GM19467 (cell line): ENCODE data around the gene ABCB10.
"Not testable (repeated sequence)": the region's sequence is repeated elsewhere in the genome, so short reads cannot be mapped to it uniquely, and the experiment has no call there.

Experiments
- ATAC-seq: cut with Tn5 transposase; IDR thresholded peaks from one replicate; pipeline ENCODE4 v1.9.1; 2021; ENCODE audit warnings: mild to moderate bottlenecking, moderate library complexity; ENCODE audit not compliant: unreplicated experiment

Gene ABCB10

DNA sequence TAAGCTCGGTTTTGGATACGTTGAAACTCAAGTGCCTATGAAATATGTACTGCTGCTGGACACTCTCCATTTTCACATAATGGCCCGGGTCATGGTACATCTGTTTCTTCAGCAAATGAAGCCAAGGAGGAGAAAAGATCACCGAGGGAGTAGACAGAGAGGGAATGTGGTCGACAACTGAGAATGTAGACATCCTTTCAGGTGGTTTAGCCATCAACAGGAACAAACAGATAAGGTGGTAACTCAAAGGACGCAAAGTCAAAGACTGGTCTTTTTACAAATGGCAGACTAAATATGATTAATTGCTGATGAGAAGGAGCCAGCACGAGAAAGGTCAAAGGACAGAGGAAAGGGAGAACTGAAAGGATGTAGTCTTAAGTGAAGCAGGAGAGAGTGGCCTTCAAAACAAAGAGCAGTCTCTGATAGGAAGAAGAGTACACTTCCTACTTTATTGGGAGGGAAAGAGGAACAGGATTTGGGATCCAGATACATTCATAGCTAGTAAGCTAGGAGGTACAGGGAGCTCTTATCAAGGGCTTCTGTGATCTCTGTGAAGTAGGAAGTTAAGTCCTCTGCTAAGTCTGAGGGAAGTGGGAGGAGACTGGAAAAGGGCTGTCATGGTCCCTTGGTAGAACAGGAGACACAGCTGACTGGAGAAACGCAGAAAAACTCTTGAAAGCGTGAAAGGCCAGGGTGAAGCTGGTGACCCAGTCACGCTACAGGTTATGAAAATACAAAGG, 78.7 kb downstream of the ABCB10 start:
- ATAC-seq: peak; percentile 73

DNA sequence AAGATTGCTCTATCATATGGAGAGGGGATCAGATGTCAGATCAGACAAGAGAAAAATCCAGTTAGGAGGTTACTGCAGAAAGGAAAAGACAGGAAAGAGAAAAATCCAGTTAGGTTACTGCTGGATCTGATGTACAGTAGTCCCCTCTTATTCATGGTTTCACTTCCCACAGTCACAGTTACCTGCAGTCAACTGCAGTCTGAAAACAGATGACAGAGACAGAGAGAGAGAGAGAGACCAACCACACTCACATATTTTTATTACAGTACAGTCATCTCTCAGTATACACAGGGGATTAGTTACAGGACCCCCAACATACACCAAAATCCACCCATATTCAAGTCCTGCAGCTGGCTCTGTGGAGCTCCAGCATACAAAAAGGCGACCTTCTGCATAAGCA, 79.7 kb downstream of the ABCB10 start:
- ATAC-seq: peak; percentile 56

DNA sequence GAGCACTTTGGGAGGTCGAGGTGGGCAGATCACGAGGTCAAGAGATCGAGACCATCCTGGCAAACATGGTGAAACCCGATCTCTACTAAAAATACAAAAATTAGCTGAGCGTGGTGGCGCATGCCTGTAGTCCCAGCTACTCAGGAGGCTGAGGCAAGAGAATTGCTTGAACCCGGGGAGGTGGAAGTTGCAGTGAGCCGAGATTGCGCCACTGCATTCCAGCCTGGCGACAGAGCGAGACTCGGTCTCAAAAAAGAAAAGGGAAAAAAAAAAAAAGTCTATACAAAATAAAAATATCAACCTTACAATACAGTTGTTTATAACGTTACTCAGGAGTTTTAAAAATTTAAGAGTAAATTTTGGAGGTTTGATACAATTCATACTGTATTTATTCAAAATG, 82.6 kb downstream of the ABCB10 start:
- not testable (repeated sequence) for ATAC-seq

DNA sequence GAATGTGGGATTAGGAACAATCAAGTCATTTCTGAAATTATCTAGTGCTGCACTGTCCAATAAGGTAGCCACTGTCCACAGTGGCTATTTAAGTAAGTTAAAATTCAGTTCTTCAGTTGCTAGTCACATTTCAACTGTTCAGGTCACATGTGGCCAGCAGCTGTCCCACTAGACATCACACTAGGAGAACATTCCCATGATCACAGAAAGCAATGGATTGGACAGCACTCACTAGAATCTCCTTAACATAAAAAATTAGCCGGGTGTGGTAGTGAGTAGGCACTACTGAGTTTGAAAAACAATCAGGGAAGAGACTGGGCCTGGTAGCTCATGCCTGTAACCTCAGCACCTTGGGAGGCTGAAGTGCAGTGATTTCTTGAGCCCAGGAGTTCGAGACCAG, 84.0 kb downstream of the ABCB10 start:
- ATAC-seq: no peak

DNA sequence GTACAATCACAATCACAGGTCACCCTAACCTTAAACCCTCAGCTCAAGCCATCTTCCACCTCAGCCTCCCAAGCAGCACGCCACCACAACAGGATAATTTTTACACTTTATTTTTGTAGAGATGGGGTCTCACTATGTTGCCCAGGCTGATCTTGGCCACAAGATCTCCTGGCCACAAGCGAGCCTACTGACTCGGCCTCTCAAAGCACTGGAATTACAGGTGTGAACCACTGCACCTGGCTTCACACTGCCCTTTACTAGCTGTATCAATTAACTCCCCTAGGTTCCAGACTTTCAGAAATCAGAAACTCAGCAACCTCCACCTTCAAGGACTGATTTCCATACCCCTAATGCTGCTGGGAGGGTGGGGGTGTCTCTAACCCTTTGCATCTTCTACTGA, 87.3 kb downstream of the ABCB10 start:
- ATAC-seq: no peak

DNA sequence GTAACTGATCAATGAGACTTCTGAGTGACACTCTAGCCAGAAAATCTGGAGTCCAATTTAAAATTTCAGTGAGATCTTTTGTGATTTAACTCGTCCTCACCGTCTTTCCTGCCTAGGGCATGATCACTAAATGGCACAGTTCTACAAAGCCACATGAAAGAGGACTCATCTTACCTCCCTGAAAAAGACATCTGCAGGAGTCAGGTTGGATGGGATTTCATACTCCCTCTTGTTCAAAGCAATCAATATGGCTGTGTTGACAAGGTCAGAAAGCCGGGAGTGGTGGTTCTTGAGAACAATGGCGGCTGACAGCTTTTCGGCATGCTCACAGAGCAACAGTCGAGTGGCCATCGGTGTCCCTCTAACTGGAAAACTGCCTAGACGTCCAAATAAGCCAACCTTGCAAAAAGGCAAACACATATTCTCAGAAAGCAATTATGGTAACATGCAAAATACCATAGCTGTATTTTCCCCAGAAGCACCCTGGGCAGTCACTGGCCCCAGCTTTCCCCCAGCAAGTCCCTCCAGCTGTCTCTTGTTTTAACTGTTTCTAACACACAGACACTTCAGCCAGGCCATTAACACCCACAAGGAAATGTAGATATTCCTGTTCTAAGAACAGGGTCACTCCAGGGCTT, 88.0 kb downstream of the ABCB10 start:
- no peak for ATAC-seq

DNA sequence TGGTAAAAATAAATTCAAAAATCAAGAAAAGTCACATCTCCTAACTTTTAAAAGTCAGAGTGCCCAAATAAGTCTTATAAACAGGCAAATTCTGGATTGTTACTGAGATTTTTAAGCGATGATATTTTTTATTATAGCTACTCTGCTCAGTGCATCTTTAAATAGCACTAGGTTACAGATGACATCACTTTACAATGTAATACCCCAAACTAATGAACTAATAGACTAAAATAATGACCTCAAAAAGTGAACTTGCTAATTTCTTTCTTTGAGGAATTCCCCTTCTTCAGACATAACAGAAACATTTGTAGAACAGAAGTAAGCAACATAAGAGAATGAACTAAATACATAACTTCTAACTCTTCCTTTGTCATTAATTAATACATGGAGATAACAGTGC, 91.6 kb downstream of the ABCB10 start:
- ATAC-seq: no peak
